ENCODE data around the gene CDC42EP5.

GRCh38 chr19:54459282-54460229, 13.5 kb downstream of the CDC42EP5 start:
- TF ChIP-seq CTCF (IDR thresholded peaks at IDR 0.05): no peak
- TF ChIP-seq POLR2AphosphoS5 (IDR thresholded peaks at IDR 0.05): no peak
